Kasumi-1 (cell line): Measurements from ENCODE around the gene PERCC1.

Experiments
- DNase-seq, 2 experiments: peaks; one replicate each; lab custom pipeline; 2025; lab: John Stamatoyannopoulos, UW

The PERCC1 gene

DNA sequence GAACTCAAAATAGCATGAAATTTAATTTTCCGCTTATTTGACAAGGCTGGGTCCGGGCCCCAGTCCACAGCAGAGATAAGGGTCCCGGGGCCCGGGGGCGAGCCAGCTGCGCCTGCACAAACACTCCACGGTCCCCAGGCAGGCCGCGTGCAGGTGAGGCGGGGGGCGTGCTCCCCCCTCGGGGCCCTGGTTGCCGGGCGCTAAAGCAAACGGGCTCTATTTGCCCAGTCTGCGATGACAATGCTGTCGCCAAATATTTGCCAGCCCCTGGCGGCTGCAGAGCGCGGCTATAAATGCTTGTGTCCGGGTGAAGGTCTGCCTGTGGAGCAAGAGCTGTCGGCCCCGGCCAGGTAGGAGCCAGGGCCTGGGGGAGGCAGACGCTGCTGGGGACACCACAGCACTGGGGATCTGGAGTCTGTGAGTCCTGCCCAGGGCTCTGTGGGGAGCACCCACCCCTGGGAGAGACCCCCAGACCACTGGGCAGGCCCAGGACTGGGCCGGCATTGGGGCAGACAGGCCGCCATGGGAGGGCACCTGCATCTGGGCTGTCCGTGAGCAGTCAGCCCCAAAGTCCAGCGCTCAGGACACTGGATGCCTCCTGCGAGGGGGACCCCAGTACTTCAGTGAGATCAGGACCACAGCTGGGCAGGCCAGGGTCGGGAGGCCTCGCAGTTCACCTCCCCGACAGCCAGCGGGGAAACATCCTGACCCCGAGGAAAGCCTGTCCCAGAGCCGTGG, at the start of gene PERCC1:
TSS of gene PERCC1 (plus strand) at position 320 of the 738 bp plus-strand sequence. CDS start 1,516 bp downstream, outside the sequence.
- no peak for DNase-seq

- DNase-seq: no peak
Observed at GRCh38 chr16:1381612-1382406, 49.1 kb upstream of the PERCC1 start.

GRCh38 chr16:1383556-1383955, 47.3 kb upstream of the PERCC1 start:
- DNase-seq: no peak

DNA sequence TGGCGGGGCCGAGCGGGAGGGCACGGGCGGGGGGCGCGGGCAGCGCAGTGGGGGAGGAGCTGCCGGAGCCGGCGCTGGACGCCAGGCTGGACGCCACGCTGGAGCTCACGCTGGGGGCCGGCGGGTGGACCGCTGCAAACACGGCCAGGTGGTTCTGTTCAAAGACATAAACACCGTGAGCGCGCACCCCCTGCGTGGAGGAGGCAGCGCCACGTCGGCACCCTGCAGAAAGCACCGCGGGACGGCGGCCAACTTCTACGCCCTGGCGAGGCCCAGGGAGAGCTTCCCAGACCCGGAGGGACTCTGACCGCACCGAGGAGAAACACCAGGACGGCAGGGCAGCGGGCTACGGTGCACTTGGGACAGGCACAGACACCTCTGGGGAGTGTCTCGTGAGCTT, 45.6 kb upstream of the PERCC1 start:
- no peak for DNase-seq

GRCh38 chr16:1387331-1387730, 43.5 kb upstream of the PERCC1 start:
- DNase-seq: no peak

GRCh38 chr16:1389762-1390161, 41.1 kb upstream of the PERCC1 start:
- no peak for DNase-seq

DNA sequence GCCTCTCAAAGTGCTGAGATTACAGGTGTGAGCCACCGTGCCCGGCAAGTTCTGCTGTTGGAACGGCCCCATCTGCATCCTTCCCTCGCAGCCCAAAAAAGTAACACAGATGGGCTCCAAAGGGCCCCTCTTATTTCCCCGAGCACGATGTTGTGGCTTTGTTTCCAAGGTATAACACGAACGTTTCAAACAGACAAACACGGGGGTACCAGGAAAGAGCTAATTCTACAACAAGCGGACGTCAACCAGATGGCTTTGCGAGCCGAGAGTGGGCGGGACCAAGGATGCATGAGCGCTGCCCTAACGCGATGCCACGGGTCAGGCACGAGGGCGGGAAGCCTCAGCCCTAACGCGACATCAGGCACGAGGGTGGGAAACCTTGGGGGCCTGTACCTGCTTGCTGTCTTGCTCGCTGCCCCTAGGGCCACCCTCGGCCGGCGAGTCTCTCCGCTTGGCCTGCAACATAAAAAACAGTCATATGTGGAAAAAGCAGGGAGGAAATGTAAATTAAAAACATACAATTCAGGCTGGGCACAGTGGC, 40.6 kb upstream of the PERCC1 start:
- DNase-seq: no peak

GRCh38 chr16:1392826-1393225, 38.1 kb upstream of the PERCC1 start:
- no peak for DNase-seq

DNA sequence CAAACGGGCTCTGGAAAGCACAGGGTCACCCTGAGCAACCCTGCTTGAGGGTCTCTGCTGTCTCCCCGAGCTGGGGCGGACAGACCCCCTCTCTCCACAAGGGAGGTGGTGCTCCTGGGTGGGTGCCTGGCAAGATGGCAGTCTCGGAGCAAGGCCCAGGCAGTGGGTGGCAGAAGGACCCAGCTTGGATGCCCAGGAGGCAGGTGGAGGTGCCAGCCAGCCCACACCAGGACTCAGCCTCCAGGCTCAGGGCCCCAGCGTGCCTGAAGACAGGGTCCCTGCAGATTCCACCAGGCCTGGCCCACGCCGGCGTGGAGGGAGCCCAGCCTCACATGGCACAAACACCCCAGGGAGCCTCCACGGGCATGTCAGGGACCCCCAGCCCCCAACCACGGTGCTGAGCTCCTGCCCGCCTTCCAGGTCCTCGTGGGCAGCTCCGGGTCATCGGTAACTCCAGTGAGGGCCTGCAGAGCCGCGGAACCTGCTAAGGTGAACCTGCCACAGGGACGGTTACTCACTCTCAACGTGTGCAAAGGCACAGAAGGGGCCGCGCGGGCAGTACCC, 37.2 kb upstream of the PERCC1 start:
- no peak for DNase-seq

DNA sequence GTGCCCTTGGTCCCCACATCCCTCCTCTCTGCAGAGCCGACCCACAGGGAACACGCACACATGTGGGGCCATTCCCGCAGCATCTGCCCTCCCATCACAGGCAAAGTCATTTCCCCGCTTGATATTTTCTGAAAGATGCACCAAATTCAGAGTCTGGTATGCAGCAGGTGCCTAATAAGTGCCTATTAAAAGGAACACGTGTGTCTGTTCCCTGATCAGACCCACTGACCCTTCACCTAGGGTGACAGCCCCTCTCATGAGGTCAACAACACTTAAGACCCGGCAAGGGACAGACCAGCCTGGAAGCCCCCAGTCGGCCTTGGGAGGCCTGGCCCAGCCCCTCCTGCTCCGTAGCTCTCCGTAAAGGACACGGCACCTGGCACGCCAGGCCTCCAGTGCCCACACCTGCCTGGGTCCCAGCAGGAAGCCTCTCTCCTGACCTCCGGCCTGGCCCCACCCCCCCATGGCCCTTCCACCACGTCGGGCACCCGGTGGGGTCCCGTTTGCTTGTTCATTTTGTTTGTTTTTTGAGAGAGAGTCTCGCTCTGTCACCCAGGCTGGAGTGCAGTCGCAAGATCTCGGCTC, 36.4 kb upstream of the PERCC1 start:
- no peak for DNase-seq

GRCh38 chr16:1395444-1396031, 35.3 kb upstream of the PERCC1 start:
- no peak for DNase-seq

DNA sequence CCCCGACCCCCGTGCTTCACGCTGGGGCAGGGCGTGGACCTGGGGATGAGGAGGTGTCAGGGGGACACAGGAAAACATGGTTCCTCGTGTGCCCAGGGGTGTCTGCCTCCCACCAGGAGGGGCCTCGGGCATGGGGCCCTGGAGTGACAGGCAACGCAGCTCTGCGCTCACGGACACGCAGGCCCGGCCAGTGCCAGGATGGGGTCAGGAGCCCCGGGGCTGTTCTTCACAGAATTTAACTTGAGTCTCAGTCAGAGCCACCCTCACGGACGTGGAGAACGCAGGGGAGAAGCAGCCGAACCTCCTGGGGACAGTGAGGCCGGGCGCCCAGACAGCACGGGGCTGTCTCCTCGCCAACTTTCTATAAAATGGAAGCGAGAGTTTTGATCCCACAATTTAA, 33.1 kb upstream of the PERCC1 start:
- DNase-seq: no peak

DNA sequence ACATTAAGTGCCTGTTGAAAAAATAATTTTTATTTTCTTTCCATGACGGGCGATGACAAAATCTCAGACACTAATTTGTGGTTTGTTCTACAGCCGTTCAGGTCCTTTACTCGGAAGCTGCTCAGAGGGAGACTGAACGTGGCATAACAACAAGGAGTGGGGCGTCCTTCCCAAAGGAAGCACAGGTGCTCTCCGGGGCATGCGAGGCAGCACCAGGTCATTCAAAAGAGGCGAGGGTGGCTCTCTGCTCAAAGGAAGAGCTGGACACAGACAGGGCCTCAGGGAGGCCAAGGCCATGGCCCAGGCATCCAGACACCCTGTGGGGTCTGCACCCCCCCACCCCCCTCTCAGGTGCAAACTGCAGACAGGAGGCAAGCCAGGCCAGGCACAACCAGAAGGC, 32.5 kb upstream of the PERCC1 start:
- no peak for DNase-seq

DNA sequence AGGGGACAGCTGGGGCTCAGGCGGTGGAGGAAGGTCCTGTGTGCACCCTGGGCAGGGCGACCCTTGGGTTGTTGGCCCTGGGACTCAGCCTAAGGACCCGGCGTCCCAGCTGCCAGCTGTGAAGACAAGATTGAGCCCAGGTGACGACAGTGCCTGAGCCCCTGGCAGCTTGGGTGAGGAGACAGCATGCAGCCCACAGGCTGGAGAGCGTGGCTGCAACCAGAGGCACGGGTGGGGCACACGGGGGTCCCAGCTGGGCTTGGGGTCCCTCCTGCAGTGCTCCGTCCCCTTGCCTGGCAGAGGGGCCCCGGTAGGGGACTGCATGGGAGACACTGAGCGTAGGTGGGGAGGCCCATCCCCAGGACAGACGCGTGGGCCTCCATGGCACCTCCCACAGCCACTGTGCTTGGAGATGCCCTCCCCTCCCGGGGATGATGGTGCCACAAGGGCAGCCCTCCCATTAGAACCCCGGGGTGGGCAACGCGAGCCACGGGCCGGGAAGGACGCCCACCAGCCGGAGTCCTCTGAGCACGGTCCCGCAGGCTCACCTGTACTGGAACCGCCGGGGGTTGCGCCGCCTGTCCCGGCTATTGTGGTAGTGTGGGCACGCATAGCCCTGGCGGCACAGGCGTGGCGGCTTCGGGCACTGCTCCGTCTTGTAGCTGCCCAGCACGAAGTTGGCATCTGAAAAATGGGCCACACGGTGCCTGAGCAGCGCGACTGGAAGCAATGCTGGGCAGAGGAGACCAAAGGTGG, 31.9 kb upstream of the PERCC1 start:
- no peak for DNase-seq

- no peak for DNase-seq
Observed at GRCh38 chr16:1401061-1401757, 29.7 kb upstream of the PERCC1 start.

- DNase-seq: no peak
Observed at GRCh38 chr16:1401758-1402154, 29.1 kb upstream of the PERCC1 start.

DNA sequence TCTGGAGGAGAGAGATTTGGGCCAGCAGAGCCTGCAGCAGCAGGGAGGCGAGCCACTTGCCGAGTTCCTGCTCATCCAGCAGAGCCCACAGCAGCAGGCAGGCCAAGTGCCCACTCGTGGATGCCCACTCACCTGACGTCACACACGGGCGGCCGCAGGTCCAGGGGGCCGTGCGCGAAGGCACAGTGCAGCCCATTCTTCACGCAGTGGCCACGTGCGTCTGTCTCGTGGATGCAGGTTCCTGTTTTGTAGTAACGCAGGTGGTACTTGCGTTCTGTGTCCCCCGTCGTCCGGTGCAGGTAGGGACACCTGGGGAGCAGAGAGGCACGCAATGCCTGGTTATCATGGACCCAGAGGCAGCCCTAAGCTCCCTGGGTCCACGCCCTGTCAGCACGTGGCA, 27.8 kb upstream of the PERCC1 start:
- no peak for DNase-seq

DNA sequence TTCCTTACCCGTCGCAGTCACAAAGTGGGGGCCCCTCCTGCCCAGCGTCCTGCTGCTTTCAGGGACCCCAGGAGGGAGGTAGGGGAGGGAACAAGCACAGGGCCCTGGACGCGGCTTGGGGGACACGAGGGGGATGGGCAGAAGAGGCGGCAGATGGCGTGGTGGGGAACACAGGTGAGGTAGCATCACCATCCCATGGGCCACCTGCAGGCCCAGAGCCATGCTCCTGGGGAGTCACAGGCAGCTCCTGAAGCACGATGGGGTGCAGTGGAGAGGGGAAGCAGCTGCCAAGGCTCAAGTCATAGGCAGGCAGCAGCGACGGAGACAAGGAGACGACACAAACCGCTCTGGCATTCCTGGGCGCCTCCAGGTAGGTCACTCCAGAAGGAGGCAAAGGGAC, 27.1 kb upstream of the PERCC1 start:
- no peak for DNase-seq

DNA sequence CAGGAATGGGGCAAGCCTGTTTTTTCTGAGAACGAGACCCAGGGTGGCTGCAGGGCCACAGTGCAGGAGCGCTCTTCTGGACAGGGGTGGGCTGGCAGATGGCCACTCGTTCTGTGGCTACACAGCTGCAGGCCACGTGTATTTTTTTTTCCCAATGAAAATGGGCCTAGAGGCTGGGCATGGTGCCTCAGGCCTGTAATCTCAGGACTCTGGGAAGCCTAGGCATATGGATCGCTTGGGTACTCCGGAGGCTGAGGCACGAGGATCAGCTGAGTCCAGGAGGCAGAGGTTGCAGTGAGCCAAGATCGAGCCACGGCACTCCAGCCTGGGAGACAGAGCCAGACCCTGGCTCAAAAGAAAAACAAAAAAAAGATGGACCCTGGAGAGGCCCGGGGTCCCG, 23.1 kb upstream of the PERCC1 start:
- no peak for DNase-seq

DNA sequence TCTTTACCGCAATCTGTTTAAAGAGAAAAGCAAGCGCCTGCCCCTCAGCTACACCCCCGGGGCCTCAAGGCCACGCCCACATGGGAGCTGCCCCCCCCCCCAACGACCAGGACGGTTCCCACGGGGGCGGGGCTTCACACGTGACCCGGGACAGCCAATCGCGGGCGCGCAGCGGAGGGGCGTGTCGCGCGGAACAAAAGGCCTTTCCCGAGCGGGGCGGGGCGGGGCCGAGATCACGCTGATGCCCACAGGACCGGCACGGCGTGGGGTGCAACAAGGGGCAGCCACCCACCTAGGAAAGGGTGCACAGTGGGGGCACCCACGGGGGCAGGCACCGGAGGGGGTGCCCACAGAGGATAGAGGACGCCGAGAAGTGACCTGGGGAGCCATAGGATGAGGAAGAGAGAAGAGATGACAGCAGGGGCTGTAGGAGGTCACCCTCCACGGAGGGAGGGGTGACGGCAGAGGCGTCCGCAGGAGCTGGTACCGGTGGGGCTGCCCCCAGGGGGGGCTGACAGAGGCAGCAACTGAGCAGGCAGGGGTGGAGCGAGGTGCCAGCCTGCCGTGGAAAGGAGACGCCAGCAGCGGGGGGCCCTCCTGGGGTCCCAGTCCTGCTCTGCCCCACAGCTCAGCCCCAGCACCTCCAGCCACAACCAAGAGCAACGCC, 22.6 kb upstream of the PERCC1 start:
- peak; percentile 44 to 47 for DNase-seq
